ENCODE measurements around the gene BRPF1. TPM values are rescaled to one million over a fixed set of nuclear protein-coding genes. Genes with fewer than 3 reads are reported as not detected.
A peak's percentile ranks its signal among the peaks of the same experiment; 100 is the strongest.

The BRPF1 gene, protein sequence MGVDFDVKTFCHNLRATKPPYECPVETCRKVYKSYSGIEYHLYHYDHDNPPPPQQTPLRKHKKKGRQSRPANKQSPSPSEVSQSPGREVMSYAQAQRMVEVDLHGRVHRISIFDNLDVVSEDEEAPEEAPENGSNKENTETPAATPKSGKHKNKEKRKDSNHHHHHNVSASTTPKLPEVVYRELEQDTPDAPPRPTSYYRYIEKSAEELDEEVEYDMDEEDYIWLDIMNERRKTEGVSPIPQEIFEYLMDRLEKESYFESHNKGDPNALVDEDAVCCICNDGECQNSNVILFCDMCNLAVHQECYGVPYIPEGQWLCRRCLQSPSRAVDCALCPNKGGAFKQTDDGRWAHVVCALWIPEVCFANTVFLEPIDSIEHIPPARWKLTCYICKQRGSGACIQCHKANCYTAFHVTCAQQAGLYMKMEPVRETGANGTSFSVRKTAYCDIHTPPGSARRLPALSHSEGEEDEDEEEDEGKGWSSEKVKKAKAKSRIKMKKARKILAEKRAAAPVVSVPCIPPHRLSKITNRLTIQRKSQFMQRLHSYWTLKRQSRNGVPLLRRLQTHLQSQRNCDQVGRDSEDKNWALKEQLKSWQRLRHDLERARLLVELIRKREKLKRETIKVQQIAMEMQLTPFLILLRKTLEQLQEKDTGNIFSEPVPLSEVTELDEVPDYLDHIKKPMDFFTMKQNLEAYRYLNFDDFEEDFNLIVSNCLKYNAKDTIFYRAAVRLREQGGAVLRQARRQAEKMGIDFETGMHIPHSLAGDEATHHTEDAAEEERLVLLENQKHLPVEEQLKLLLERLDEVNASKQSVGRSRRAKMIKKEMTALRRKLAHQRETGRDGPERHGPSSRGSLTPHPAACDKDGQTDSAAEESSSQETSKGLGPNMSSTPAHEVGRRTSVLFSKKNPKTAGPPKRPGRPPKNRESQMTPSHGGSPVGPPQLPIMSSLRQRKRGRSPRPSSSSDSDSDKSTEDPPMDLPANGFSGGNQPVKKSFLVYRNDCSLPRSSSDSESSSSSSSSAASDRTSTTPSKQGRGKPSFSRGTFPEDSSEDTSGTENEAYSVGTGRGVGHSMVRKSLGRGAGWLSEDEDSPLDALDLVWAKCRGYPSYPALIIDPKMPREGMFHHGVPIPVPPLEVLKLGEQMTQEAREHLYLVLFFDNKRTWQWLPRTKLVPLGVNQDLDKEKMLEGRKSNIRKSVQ (N-terminal part only)
- 14.2 TPM for polyA plus RNA-seq

- H3K27me3 Mint-ChIP-seq, result no peaks in the 10 kb centered on the region
- H3K4me1 Mint-ChIP-seq, result peaks cover 22 to 45% (median 37%) of the 10 kb centered on the region in 3 donors
Measured at GRCh38 chr3:9731206-9732079, at the start of gene BRPF1. TSS of gene BRPF1 (plus strand) at chr3:9731735. CDS start at chr3:9734141, 2,406 bp downstream.

GRCh38 chr3:9682096-9682495, 49.4 kb upstream of the BRPF1 start:
- H3K4me3 Mint-ChIP-seq, result no peak overlapping the region
- no peaks in the 10 kb centered on the region for H3K27me3 Mint-ChIP-seq
- H3K36me3 Mint-ChIP-seq, result peaks cover 4% of the 10 kb centered on the region
- peaks cover 0 to 8% (median 0%) of the 10 kb centered on the region in 3 donors for H3K4me1 Mint-ChIP-seq
- H3K9me3 Mint-ChIP-seq, result no peaks in the 10 kb centered on the region
- no peak overlapping the region for H3K27ac Mint-ChIP-seq

More at GRCh38 chr3:9731206-9732079, at the start of gene BRPF1:
- peak within 1 kb of the TSS; percentile 94 to 98 (median 96) for H3K27ac Mint-ChIP-seq
- peak within 1 kb of the TSS; percentile 92 to 99 (median 94) for H3K4me3 Mint-ChIP-seq
- H3K9me3 Mint-ChIP-seq, result no peaks in the 10 kb centered on the region
- peaks cover 4% of the 10 kb centered on the region for H3K36me3 Mint-ChIP-seq

GRCh38 chr3:9683426-9683825, 48.1 kb upstream of the BRPF1 start:
- H3K36me3 Mint-ChIP-seq, result peaks cover 4% of the 10 kb centered on the region
- no peak overlapping the region for H3K27ac Mint-ChIP-seq
- peaks cover 0 to 6% (median 0%) of the 10 kb centered on the region in 3 donors for H3K4me1 Mint-ChIP-seq
- no peaks in the 10 kb centered on the region for H3K27me3 Mint-ChIP-seq
- no peak overlapping the region for H3K4me3 Mint-ChIP-seq
- no peaks in the 10 kb centered on the region for H3K9me3 Mint-ChIP-seq

GRCh38 chr3:9685216-9686049, 46.1 kb upstream of the BRPF1 start:
- H3K4me1 Mint-ChIP-seq, result peaks cover 5 to 10% (median 9%) of the 10 kb centered on the region in 3 donors
- no peaks in the 10 kb centered on the region for H3K9me3 Mint-ChIP-seq
- H3K36me3 Mint-ChIP-seq, result peaks cover 2% of the 10 kb centered on the region
- no peaks in the 10 kb centered on the region for H3K27me3 Mint-ChIP-seq
- no peak overlapping the region for H3K27ac Mint-ChIP-seq
- no peak overlapping the region for H3K4me3 Mint-ChIP-seq

- peaks cover 2% of the 10 kb centered on the region for H3K36me3 Mint-ChIP-seq
- H3K4me3 Mint-ChIP-seq, result no peak overlapping the region
- H3K27ac Mint-ChIP-seq, result no peak overlapping the region
- no peaks in the 10 kb centered on the region for H3K27me3 Mint-ChIP-seq
- H3K9me3 Mint-ChIP-seq, result no peaks in the 10 kb centered on the region
- H3K4me1 Mint-ChIP-seq, result peaks cover 11 to 16% (median 15%) of the 10 kb centered on the region in 3 donors
Measured at GRCh38 chr3:9686050-9686550, 45.4 kb upstream of the BRPF1 start.

DNA sequence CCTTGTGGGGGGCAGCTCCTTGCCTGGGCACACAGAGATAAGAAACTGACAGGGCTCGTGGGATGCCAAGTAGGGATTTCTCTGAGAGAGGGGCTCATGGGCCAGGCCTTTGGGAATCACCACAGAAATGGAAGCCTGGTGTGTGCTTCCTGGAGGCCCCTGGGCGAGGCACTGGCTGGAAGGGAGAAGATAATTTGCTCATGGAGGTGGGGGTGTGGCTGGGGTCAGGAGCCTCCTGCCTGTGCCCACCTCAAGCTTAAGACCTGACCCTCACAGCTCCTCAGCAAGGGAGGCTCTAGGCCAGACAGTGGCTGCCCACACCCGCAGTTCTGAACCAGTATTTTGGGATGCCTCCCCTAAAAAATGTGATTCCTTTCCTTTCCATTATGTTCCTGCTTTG, 44.8 kb upstream of the BRPF1 start:
- H3K36me3 Mint-ChIP-seq, result peaks cover 2% of the 10 kb centered on the region
- peaks cover 15 to 20% (median 17%) of the 10 kb centered on the region in 3 donors for H3K4me1 Mint-ChIP-seq
- peak overlapping the region in 1 of 3 donors; percentile 71 for H3K27ac Mint-ChIP-seq
- no peaks in the 10 kb centered on the region for H3K9me3 Mint-ChIP-seq
- H3K27me3 Mint-ChIP-seq, result no peaks in the 10 kb centered on the region
- no peak overlapping the region for H3K4me3 Mint-ChIP-seq

DNA sequence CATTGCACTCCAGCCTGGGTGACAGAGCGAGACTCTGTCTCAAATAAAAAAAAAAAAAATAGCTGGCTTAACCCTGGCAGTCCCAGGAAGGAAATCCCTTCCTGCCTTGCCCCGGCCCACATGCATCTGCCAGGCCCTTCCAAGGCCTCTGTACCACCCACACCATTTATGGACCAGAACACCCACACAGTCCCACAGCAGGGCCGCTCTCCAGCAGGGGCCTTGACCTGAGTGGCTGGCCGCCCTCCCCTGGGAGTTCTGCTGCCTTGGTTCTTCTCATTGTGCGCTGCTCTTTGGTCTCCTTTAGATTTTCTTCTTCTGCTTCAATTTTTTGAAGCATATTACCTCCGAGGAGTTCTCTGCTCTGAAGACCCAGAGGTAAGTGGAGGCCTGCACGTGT, 44.0 kb upstream of the BRPF1 start:
- no peak overlapping the region for H3K27ac Mint-ChIP-seq
- H3K27me3 Mint-ChIP-seq, result no peaks in the 10 kb centered on the region
- H3K4me3 Mint-ChIP-seq, result no peak overlapping the region
- H3K9me3 Mint-ChIP-seq, result no peaks in the 10 kb centered on the region
- H3K4me1 Mint-ChIP-seq, result peaks cover 17 to 20% (median 20%) of the 10 kb centered on the region in 3 donors
- peaks cover 5% of the 10 kb centered on the region for H3K36me3 Mint-ChIP-seq

- H3K4me1 Mint-ChIP-seq, result peaks cover 17 to 20% (median 20%) of the 10 kb centered on the region in 3 donors
Measured at GRCh38 chr3:9688961-9689360, 42.6 kb upstream of the BRPF1 start.

DNA sequence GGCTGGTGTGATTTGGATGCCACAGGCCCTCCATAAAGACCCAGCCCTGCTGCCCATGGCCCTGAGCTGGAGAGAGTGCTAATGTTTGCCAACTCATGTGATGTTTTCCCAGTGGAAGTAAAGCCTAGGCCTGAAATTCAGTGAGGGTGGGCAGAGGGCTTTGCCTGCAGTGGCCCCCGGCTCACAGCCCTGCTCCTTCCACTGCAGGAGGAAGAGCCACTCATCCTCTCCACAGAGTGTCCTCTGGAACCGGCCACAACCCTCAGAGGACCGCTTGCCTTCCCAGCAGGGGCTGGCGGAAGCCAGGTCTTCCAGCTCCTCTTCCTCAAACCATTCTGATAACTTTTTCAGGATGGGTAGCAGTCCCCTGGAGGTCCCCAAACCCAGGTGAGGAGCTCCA, 41.8 kb upstream of the BRPF1 start:
- no peaks in the 10 kb centered on the region for H3K9me3 Mint-ChIP-seq
- peak overlapping the region in 1 of 3 donors; percentile 13 for H3K27ac Mint-ChIP-seq
- no peak overlapping the region for H3K4me3 Mint-ChIP-seq
- no peaks in the 10 kb centered on the region for H3K27me3 Mint-ChIP-seq
- peaks cover 5% of the 10 kb centered on the region for H3K36me3 Mint-ChIP-seq
- peaks cover 17 to 20% (median 20%) of the 10 kb centered on the region in 3 donors for H3K4me1 Mint-ChIP-seq

More at GRCh38 chr3:9688961-9689360, 42.6 kb upstream of the BRPF1 start:
- peaks cover 5% of the 10 kb centered on the region for H3K36me3 Mint-ChIP-seq
- H3K9me3 Mint-ChIP-seq, result no peaks in the 10 kb centered on the region
- H3K27ac Mint-ChIP-seq, result no peak overlapping the region
- H3K4me3 Mint-ChIP-seq, result peak overlapping the region in 2 of 4 donors; percentile 6 to 32
- no peaks in the 10 kb centered on the region for H3K27me3 Mint-ChIP-seq

GRCh38 chr3:9690451-9691450, 40.8 kb upstream of the BRPF1 start:
- H3K27ac Mint-ChIP-seq, result peak overlapping the region; percentile 39 to 59 (median 43)
- H3K4me1 Mint-ChIP-seq, result peaks cover 17 to 20% (median 20%) of the 10 kb centered on the region in 3 donors
- H3K9me3 Mint-ChIP-seq, result no peaks in the 10 kb centered on the region
- H3K27me3 Mint-ChIP-seq, result no peaks in the 10 kb centered on the region
- peaks cover 5% of the 10 kb centered on the region for H3K36me3 Mint-ChIP-seq
- H3K4me3 Mint-ChIP-seq, result peak overlapping the region in 2 of 4 donors; percentile 57 to 77

DNA sequence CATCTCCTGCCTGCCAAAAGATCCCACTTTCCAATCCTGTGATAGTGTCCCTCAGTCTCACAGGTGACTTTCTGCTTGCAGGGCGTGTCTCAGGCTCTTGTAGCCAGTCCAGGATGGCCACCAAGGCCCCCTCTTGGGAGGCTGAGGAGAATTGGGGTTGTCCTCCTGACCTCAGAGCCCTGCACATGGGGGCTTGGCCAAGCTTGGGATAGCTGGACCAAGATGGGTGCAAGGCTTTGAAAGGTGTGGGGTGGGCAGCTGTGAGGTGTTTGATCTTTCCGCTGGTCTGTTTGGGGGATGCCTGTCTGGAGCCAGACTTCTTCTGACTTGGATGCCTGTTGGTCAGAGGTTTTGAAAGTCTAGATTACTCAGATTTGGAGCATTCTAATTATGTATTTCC, 39.9 kb upstream of the BRPF1 start:
- Mint-ChIP-seq H3K4me3 (no peak overlapping the region), H3K4me1 (peaks cover 17 to 20% (median 20%) of the 10 kb centered on the region in 3 donors), H3K27ac (peak overlapping the region in 2 of 3 donors; percentile 43 to 59), H3K9me3 (no peaks in the 10 kb centered on the region), H3K36me3 (peaks cover 3% of the 10 kb centered on the region), H3K27me3 (no peaks in the 10 kb centered on the region)

DNA sequence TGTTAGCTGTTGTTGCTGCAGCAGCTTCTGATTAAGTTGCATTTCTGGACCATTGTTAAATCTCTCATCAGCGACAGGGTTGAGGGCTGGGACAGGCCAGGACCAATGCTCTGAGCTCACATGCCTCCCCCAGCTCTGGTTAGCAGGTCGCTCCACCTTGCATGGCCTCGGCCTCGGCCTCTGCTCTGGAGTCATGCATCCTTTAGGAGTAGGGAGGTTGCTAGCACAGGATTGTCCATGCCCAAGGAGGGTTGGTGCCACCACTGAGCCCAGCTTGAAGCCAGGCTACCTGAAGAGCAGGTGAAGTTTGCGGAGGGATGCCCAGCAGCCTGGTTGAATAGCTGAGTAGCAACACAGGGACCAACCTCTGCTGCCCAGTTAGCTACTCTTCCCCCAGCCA, 39.1 kb upstream of the BRPF1 start:
- Mint-ChIP-seq H3K27ac (no peak overlapping the region), H3K4me1 (peaks cover 15 to 20% (median 20%) of the 10 kb centered on the region in 3 donors), H3K36me3 (peaks cover 3% of the 10 kb centered on the region), H3K9me3 (no peaks in the 10 kb centered on the region), H3K4me3 (no peak overlapping the region), H3K27me3 (no peaks in the 10 kb centered on the region)

Data from IgD-negative memory B cell (primary cell).